Stimulated activated CD8-positive, alpha-beta memory T cell treated with anti-CD3 and anti-CD28 coated beads, Interleukin-2, amount 100 ng/mL, for 48 hours (primary cell): ENCODE results near the gene DTHD1.

Experiments used
- DNase-seq, 2 donors: peaks; one replicate each; pipeline ENCODE4 v3.0.0-alpha.2; 2020; ENCODE audit warnings: low read depth in 2 of 2

The DTHD1 gene

GRCh38 chr4:36313703-36314102, 32.3 kb downstream of the DTHD1 start:
- no peak for DNase-seq

GRCh38 chr4:36316607-36317006, 35.2 kb downstream of the DTHD1 start:
- DNase-seq = no peak

DNA sequence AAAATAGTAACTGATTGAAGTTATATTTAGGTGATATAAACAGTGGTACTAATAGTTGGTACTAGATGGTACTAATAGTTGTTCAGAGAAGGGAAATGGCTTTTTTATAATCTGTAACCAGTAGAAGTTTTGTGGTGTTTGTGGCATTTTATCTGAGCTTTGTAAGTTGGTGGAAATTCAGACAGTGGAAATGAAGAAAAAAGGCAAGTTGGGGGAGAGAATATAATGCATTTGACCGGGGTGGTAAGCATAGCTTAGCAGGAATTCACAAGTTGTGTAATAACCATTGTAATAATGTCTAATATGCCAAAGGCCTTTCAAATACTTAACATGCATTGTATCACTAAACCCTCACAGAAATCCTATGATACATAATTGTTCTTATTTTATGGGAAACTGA, 36.3 kb downstream of the DTHD1 start:
- no peak for DNase-seq

DNA sequence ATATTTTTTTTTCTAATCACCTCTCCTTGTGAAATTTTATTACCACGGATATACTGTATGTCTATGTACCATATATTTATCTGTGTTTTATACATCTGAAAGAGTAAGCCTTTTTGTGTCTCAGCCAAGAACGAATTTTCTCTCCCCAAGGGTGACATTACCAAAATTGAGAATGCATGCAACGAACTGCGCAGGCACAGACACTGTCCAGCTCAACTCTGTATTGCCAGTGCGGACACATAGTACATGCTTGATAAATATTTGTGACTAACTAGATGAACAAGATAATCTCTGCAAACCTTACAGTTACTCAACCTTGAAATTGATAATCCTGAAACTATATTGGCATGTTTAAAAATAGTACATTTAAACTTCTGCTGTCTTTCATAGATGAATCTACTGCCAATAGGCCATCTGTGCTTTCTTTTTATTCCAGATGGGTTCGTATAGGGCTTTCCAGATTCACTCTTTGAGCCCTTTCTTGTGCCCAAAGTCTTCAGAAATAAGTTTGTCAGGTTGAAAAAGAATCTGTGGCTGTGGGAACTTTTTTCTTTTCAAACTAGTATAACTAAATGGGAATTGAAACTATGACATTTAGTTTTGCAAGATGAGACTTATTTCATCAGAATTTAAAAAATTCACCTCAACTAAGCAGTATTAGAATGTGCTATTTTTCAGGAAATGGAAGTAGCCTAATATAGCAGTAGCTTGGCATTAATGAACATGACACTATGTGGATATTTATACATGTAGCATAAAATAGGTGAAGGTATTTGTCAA, 38.9 kb downstream of the DTHD1 start:
- no peak for DNase-seq

DNA sequence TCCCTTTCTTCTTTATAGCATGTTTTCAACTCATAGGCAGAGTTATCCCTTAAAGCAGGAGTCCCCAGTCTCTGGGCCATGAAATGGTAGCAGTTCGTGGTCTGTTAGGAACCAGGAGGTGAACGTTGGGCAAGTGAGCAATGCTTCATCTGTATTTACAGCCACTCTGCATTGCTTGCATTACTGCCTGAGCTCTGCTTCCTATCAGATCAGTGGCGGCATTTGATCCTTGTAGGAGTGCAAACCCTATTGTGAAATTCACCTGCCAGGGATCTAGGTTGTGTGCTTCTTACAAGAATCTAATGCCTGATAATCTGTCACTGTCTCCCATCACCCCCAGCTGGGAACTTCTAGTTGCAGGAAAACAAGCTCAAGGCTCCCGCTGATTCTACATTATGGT, 39.8 kb downstream of the DTHD1 start:
- DNase-seq = no peak

GRCh38 chr4:36322921-36323354, 41.5 kb downstream of the DTHD1 start:
- DNase-seq = no peak

DNA sequence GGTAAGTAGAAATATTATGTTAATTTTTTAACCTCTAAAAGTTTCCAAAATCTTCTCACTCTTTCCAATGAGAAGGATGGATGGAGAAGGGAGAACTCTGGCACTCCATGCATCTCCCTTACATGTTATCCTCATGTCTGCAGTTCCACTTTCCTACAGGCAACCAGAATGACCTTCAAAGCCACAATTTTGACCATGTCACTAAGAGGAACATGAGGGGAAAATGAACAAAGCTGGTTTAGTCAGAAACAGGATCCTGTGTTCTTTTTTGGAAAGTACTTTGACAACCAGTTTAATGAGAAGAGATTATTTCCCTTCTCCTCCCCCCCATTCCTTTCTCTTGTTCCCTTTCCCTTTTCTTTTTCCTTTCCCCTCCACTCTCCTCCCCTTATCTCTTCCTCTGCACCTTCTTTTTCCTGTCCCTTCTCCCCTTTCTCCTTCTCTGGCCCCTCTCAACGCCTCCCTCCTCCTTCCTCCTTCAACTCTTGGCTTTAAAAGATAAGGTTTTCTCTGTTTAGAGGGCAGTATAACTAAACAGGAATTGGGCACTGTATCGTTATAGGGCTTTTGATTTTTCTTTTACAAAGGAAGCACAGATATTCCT, 42.5 kb downstream of the DTHD1 start:
- no peak for DNase-seq

DNA sequence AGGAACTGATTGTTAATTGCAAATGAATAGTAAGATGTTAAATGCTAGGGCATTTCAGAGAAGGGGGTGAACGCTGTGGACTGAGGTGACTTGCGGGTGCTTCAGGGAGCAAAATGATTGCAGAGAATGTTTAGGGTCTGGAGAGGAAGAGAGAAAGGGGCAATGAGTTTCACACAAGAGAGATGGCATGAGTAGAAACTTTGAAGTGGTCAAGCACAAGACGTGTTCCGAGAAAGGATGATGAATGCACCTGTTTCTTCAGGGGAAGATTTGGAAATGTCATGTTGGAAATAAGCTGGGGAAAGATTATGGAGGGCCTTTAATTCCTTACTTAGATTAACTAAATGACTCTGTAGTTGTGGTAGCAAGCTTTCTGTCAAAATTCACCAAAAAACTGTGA, 43.4 kb downstream of the DTHD1 start:
- no peak for DNase-seq

DNA sequence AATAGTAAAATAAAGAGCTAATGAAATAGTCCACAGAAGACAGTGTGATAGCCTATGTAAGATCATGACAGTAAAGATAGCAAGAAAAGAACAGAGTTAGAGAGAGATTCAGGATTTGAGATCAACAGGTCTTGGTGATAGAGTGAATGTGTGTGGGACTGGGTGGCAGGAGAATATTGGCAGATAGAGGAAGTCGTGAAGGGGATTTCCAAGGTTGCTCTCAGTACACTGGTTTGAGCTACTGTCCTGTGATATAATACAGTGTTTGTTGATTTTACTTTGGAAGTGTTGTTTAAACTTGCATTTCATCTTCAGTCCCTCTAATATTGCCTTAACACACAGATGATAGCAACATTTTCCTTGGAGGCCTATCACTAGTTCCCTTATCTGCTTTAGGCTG, 44.1 kb downstream of the DTHD1 start:
- DNase-seq = no peak

GRCh38 chr4:36325926-36326325, 44.5 kb downstream of the DTHD1 start:
- DNase-seq = no peak

- DNase-seq = no peak
These were observed 45.1 kb downstream of the DTHD1 start for GRCh38 chr4:36326476-36327029.

GRCh38 chr4:36327400-36327799, 46.0 kb downstream of the DTHD1 start:
- DNase-seq = no peak

- DNase-seq = no peak
These were observed 46.7 kb downstream of the DTHD1 start for GRCh38 chr4:36328130-36328529.

DNA sequence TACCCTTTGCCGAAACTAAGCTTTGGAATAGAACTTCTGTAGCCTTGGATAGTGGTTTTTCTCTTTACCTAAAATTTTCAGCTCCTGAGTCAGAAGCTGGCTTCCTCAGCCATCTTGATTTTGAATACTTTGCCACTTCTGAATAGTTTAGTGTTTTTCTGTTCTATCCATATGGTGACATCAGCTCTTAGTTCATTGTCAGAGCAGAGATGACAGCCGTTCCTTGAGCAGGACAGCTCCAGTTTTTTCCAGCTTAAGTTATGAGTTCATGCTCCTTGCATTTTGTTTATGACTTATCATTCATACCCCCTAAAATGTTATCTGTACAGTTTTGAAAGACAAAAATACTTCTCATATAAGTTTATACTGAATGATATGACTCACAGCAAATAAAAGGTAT, 47.8 kb downstream of the DTHD1 start:
- DNase-seq = no peak

DNA sequence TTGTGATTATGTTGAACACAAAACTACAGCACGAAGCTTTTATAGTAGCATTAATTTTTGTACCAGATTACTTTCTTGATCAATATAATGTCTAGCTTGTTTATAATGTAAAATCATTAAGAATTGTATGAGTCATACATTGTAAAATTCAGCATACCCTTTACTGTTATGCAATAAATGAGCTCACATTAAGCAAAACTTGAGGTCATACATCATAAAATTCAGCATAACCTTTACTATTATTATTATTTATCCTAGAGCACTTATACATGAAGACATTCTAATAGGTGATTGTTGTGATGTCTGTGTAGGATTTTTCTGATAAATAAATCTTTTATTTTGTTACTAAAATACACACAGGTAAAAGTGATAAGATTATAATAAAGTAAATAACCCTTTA, 49.4 kb downstream of the DTHD1 start:
- no peak for DNase-seq

DNA sequence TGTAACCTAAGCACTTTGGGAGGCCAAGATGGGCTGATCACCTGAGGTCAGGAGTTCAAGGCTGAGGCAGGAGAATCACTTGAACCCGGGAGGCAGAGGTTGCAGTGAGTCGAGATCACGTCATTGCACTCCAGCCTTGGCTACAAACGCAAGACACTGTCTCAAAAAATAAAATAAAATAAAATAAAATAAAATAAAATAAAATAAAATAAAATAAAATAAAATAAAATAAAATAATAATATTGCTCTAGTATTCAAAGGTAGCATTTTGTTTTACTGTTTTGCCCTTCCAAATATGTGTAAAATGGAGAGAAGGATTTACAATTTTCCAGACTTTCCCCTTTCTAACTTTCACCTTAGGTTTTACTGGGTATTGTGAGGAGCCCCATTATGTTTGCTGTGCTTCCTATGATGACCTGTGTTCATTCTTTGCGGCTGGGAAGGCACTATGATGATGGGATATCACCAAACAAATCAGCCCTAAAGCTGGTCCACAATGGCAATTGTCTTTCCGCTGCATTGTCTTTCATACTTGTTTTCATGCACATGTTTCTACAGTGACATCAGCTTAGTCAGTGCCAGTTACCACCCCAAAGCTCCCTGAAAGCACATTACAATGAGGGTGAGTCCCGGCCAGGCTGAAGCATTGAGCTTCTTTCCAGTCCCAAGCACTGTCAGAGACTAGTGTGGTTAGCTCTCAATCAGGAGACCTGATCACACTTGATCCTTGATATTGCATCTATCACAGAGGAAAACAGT, 50.8 kb downstream of the DTHD1 start:
- no peak for DNase-seq

DNA sequence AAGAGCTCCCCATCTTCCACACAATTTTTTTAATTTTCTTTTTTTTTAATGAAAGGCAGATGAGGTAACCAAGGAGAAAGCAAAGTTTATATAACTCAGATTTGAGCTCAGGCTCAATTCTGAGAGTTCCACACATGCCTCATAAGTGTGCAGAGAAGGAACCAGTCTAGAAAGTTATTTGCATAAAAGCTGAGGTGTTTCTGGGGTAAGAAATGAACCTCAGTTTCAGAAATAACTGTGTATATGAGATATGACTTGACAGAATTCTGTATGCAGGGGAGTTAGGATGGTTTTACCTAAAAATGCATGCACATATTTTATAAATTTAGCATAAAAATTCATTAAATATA, 51.3 kb downstream of the DTHD1 start:
- DNase-seq = no peak

GRCh38 chr4:36333303-36333877, 52.0 kb downstream of the DTHD1 start:
- DNase-seq = no peak

GRCh38 chr4:36337665-36338185, 56.3 kb downstream of the DTHD1 start:
- DNase-seq = no peak

DNA sequence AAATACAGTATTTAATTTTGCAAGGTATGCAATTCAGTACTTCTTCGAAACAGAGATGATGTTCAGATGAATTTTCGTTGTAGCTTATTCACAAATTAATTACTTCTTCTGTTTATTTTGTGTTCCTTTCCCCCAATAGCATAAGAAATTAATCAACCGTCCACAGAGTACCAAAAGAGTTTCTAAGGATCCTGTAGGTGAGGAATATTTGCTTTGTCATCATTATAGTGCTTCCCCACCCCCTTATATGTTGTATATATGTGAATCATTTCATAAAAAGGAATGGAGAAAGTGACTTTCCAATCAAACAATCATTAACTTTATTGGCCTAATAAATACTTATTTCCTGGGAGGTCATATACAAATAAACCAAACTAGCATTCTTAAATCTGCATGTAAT, 57.6 kb downstream of the DTHD1 start:
- no peak for DNase-seq

GRCh38 chr4:36341936-36342335, 60.5 kb downstream of the DTHD1 start:
- DNase-seq = no peak
